ENCODE data around the gene CFAP141.

DNA sequence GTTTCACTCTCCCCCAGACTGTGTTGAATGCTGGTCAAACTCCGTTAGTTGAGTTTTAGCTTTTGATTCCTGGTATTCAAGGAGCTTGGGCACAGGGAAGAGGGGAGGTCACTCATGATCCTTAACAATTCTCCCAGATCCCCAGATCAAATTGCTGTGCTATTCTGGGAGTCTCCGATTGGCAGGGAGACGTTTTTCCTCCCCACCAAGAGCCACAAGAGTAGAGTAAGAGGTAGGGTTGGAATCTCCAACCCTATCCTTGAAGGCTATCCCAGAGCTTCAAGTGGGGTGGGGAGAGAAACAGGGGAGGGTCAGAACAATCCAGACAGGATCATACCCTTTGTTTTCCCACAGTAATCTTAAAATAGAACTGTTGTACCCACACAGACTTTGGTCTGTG lies 13.7 kb downstream of the CFAP141 start:
- TF ChIP-seq, protein P1, sequence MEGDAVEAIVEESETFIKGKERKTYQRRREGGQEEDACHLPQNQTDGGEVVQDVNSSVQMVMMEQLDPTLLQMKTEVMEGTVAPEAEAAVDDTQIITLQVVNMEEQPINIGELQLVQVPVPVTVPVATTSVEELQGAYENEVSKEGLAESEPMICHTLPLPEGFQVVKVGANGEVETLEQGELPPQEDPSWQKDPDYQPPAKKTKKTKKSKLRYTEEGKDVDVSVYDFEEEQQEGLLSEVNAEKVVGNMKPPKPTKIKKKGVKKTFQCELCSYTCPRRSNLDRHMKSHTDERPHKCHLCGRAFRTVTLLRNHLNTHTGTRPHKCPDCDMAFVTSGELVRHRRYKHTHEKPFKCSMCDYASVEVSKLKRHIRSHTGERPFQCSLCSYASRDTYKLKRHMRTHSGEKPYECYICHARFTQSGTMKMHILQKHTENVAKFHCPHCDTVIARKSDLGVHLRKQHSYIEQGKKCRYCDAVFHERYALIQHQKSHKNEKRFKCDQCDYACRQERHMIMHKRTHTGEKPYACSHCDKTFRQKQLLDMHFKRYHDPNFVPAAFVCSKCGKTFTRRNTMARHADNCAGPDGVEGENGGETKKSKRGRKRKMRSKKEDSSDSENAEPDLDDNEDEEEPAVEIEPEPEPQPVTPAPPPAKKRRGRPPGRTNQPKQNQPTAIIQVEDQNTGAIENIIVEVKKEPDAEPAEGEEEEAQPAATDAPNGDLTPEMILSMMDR (IDR thresholded peaks at IDR 0.05), result no peak
- no peak for TF ChIP-seq POLR2A (IDR thresholded peaks at IDR 0.05)

Measured in testis (tissue), 2 donors.